Neural progenitor cell (in vitro differentiated cells): Measurements from ENCODE around the gene COQ9. TPM values are rescaled to one million over a fixed set of nuclear protein-coding genes. Genes with fewer than 3 reads are reported as not detected.

Source experiments
- DNase-seq: peaks from one replicate; pipeline ENCODE4 v3.0.0-alpha.2; 2016; ENCODE audit warnings: low spot score
- H2AFZ ChIP-seq: fragments of 200-600 bp; sonication (generic); replicated peaks from 2 replicates; pipeline ENCODE4 v1.6.1; 2016; ENCODE audit warnings: antibody characterized with exemption
- H3F3A ChIP-seq: fragments of 200-600 bp; sonication (generic); 2 replicates; pipeline ENCODE4 v1.6.1; 2016; ENCODE audit warnings: antibody characterized with exemption, low read depth
- H3K27ac ChIP-seq: fragments of 200-600 bp; sonication (generic); 2 replicates; pipeline ENCODE4 v1.5.1; 2016; ENCODE audit warnings: mild to moderate bottlenecking
- H3K27me3 ChIP-seq: fragments of 200-600 bp; sonication (generic); 2 replicates; pipeline ENCODE4 v1.6.1; 2016; ENCODE audit warnings: mild to moderate bottlenecking, moderate library complexity
- H3K36me3 ChIP-seq: fragments of 200-600 bp; sonication (generic); 2 replicates; pipeline ENCODE4 v1.5.1; 2016
- H3K4me1 ChIP-seq: fragments of 200-600 bp; sonication (generic); 2 replicates; pipeline ENCODE4 v1.6.1; 2016; ENCODE audit warnings: mixed run types
- H3K4me2 ChIP-seq: fragments of 200-600 bp; sonication (generic); 2 replicates; pipeline ENCODE4 v1.6.1; 2016
- H3K4me3 ChIP-seq: fragments of 200-600 bp; sonication (generic); 2 replicates; pipeline ENCODE4 v1.5.1; 2016
- H3K79me2 ChIP-seq: fragments of 200-600 bp; sonication (generic); 2 replicates; pipeline ENCODE4 v1.6.1; 2016; ENCODE audit warnings: low read depth
- H3K9ac ChIP-seq: fragments of 200-600 bp; sonication (generic); 2 replicates; pipeline ENCODE4 v1.6.1; 2016
- H3K9me3 ChIP-seq: fragments of 200-600 bp; sonication (generic); 2 replicates; pipeline ENCODE4 v1.5.1; 2016; ENCODE audit warnings: low read depth
- H4K20me1 ChIP-seq: fragments of 200-600 bp; sonication (generic); 2 replicates; pipeline ENCODE4 v1.6.1; 2016; ENCODE audit warnings: low read depth
- H3K27ac Mint-ChIP-seq: 3 replicates; pipeline ENCODE4 v1.8.0; 2021; ENCODE audit warnings: mixed read lengths
- H3K27me3 Mint-ChIP-seq: 2 replicates; pipeline ENCODE4 v1.8.0; 2022; ENCODE audit warnings: low read depth, mild to moderate bottlenecking, inconsistent platforms, moderate library complexity, mixed read lengths; ENCODE audit not compliant: insufficient read depth
- H3K36me3 Mint-ChIP-seq: 3 replicates; pipeline ENCODE4 v1.8.0; 2021; ENCODE audit warnings: mixed read lengths
- H3K4me1 Mint-ChIP-seq: 3 replicates; pipeline ENCODE4 v1.8.0; 2021; ENCODE audit warnings: mixed read lengths
- H3K4me3 Mint-ChIP-seq: 3 replicates; pipeline ENCODE4 v1.8.0; 2021; ENCODE audit warnings: mild to moderate bottlenecking, moderate library complexity, mixed read lengths
- H3K9me3 Mint-ChIP-seq: 3 replicates; pipeline ENCODE4 v1.8.0; 2020; ENCODE audit warnings: mixed read lengths
- CTCF ChIP-seq: fragments of 200-600 bp; sonication (generic); IDR thresholded peaks from 2 replicates; pipeline ENCODE4 v1.5.1; 2017; ENCODE audit warnings: antibody characterized with exemption, mild to moderate bottlenecking
- EZH2 ChIP-seq: fragments of 200-600 bp; sonication (generic); IDR thresholded peaks from 2 replicates; pipeline ENCODE4 v1.6.1; 2017; ENCODE audit warnings: antibody characterized with exemption, mild to moderate bottlenecking, moderate library complexity
- EZH2phosphoT487 ChIP-seq: fragments of 200-600 bp; sonication (generic); IDR thresholded peaks from 2 replicates; pipeline ENCODE4 v1.6.1; 2017; ENCODE audit warnings: antibody characterized with exemption
- total RNA-seq: library from RNA; depleted of rRNA; stranded (reverse); fragments of >200 nt; gene quantifications from 2 replicates; pipeline ENCODE4 v1.2.3, GENCODE V29; 2015; ENCODE audit warnings: low replicate concordance

Gene COQ9
- total RNA-seq, 1 donor from 2014 or later = 20.3 TPM

GRCh38 chr16:57483725-57484514 lies 36.6 kb downstream of the COQ9 start:
- Histone ChIP-seq H4K20me1 (no peaks in the 10 kb centered on the region), H3K27ac (no peak overlapping the region), H3K4me3 (no peak overlapping the region), H3K79me2 (no peaks in the 10 kb centered on the region), H3K27me3 (peaks cover 20% of the 10 kb centered on the region), H2AFZ (no peak overlapping the region), H3K4me1 (peaks cover 14% of the 10 kb centered on the region), H3K36me3 (no peaks in the 10 kb centered on the region), H3F3A (no peaks in the 10 kb centered on the region), H3K9ac (no peak overlapping the region), H3K4me2 (no peak overlapping the region), H3K9me3 (no peaks in the 10 kb centered on the region)
- no peak for DNase-seq
- H3K27me3 Mint-ChIP-seq = peaks cover 14% of the 10 kb centered on the region
- H3K36me3 Mint-ChIP-seq = no peaks in the 10 kb centered on the region
- H3K27ac Mint-ChIP-seq = no peak overlapping the region
- no peak for TF ChIP-seq EZH2phosphoT487
- TF ChIP-seq EZH2 = no peak
- TF ChIP-seq CTCF = no peak
- no peak overlapping the region for H3K4me3 Mint-ChIP-seq
- peaks cover 34% of the 10 kb centered on the region for H3K4me1 Mint-ChIP-seq
- H3K9me3 Mint-ChIP-seq = no peaks in the 10 kb centered on the region

- no peaks in the 10 kb centered on the region for H3F3A ChIP-seq
- no peak overlapping the region for H3K4me3 ChIP-seq
- no peaks in the 10 kb centered on the region for H3K9me3 ChIP-seq
- peaks cover 15% of the 10 kb centered on the region for H3K27me3 ChIP-seq
- peaks cover 31% of the 10 kb centered on the region for H3K4me1 Mint-ChIP-seq
- H3K4me3 Mint-ChIP-seq = peak overlapping the region; percentile 8
- H3K36me3 ChIP-seq = no peaks in the 10 kb centered on the region
- no peak overlapping the region for H2AFZ ChIP-seq
- peaks cover 3% of the 10 kb centered on the region for H3K9me3 Mint-ChIP-seq
- H3K27ac ChIP-seq = no peak overlapping the region
- H3K79me2 ChIP-seq = no peaks in the 10 kb centered on the region
- H3K27me3 Mint-ChIP-seq = peaks cover 14% of the 10 kb centered on the region
- H3K27ac Mint-ChIP-seq = no peak overlapping the region
- H4K20me1 ChIP-seq = no peaks in the 10 kb centered on the region
- TF ChIP-seq EZH2phosphoT487 = no peak
- TF ChIP-seq EZH2 = no peak
- TF ChIP-seq CTCF = no peak
- peaks cover 9% of the 10 kb centered on the region for H3K4me1 ChIP-seq
- DNase-seq = no peak
- H3K9ac ChIP-seq = no peak overlapping the region
- no peak overlapping the region for H3K4me2 ChIP-seq
- H3K36me3 Mint-ChIP-seq = no peaks in the 10 kb centered on the region
Observed at GRCh38 chr16:57484515-57485005, 37.3 kb downstream of the COQ9 start.

- Histone ChIP-seq H3K4me2 (peak overlapping the region; percentile 88), H3K79me2 (no peaks in the 10 kb centered on the region), H3K27ac (no peak overlapping the region), H3K36me3 (no peaks in the 10 kb centered on the region), H3K4me1 (peaks cover 4% of the 10 kb centered on the region), H3K9ac (no peak overlapping the region), H3K9me3 (no peaks in the 10 kb centered on the region), H3F3A (no peaks in the 10 kb centered on the region), H4K20me1 (no peaks in the 10 kb centered on the region), H2AFZ (no peak overlapping the region), H3K27me3 (peaks cover 15% of the 10 kb centered on the region), H3K4me3 (peak overlapping the region; percentile 74)
- H3K36me3 Mint-ChIP-seq = no peaks in the 10 kb centered on the region
- TF ChIP-seq EZH2 = no peak
- H3K27ac Mint-ChIP-seq = peak overlapping the region; percentile 42
- H3K9me3 Mint-ChIP-seq = peaks cover 6% of the 10 kb centered on the region
- peaks cover 14% of the 10 kb centered on the region for H3K27me3 Mint-ChIP-seq
- H3K4me3 Mint-ChIP-seq = peak overlapping the region; percentile 92
- no peak for DNase-seq
- H3K4me1 Mint-ChIP-seq = peaks cover 24% of the 10 kb centered on the region
Observed at GRCh38 chr16:57485091-57485915, 38.0 kb downstream of the COQ9 start.
